H1 (cell line): ENCODE results near the gene TBC1D17. TPM values are rescaled to one million over a fixed set of nuclear protein-coding genes. Genes with fewer than 3 reads are reported as not detected.

Source experiments
- EGR1 ChIP-seq: IDR thresholded peaks from 2 replicates; pipeline ENCODE4 v1.6.1; 2011; ENCODE audit warnings: low read depth, low read length, borderline replicate concordance
- FOSL1 ChIP-seq: IDR thresholded peaks from 2 replicates; pipeline ENCODE4 v1.6.1; 2011; ENCODE audit warnings: mild to moderate bottlenecking, low read depth, low read length, moderate library complexity; ENCODE audit not compliant: insufficient read depth
- HDAC6 ChIP-seq: IDR thresholded peaks from one replicate; pipeline ENCODE4 v1.7.1; 2012; ENCODE audit warnings: low read depth, mild to moderate bottlenecking, inconsistent platforms, low read length, moderate library complexity
- KDM5A ChIP-seq: fragments of 200-600 bp; IDR thresholded peaks from 2 replicates; pipeline ENCODE4 v1.7.1; 2012; ENCODE audit warnings: mild to moderate bottlenecking, low read length, inconsistent platforms, mixed read lengths
- NRF1 ChIP-seq: IDR thresholded peaks from 2 replicates; pipeline ENCODE4 v1.6.1; 2011; ENCODE audit warnings: mild to moderate bottlenecking, low read depth, low read length, improper control_type of control experiment
- SP4 ChIP-seq: IDR thresholded peaks from 2 replicates; pipeline ENCODE4 v1.6.1; 2012; ENCODE audit warnings: low read length, inconsistent platforms
- polyA plus RNA-seq, 7 experiments: library from polyadenylated mRNA; depleted of rRNA in 3 of 7; stranded (reverse) in 5 of 7; unstranded in 2 of 7; fragments of >200 nt in 5 of 7; fragments of 200-250 nt in 2 of 7; gene quantifications; 1 replicate in 5 of 7; 2 replicates in 1 of 7; 4 replicates in 1 of 7; pipeline versions ENCODE4 v1.2.1 to v1.2.3, GENCODE V29; 2011 to 2013; ENCODE audit warnings: missing spikeins in 2 of 7, mixed read lengths in 2 of 7
- total RNA-seq: library from RNA; stranded (reverse); fragmentation: NEBNext Ultra II Directional; extraction: Animal tissue kit (Norgen Biotek cat#: 25700); gene quantifications from 2 replicates; pipeline ENCODE4 v1.2.1, GENCODE V29; 2021
- TF ChIP-seq, protein P1 (sequence below): fragments of 300-600 bp; sonication (generic); IDR thresholded peaks from 2 replicates; pipeline ENCODE4 v1.7.1; 2012; ENCODE audit warnings: low read length, moderate library complexity, mild to moderate bottlenecking, inconsistent platforms; ENCODE audit not compliant: insufficient replicate concordance

TBC1D17 gene
- total and polyA plus RNA-seq, 2 of the 8 experiments (the other 6 are each of a cell fraction or from before 2014, with no cell fraction given), result 30.3 to 44.9 TPM

DNA sequence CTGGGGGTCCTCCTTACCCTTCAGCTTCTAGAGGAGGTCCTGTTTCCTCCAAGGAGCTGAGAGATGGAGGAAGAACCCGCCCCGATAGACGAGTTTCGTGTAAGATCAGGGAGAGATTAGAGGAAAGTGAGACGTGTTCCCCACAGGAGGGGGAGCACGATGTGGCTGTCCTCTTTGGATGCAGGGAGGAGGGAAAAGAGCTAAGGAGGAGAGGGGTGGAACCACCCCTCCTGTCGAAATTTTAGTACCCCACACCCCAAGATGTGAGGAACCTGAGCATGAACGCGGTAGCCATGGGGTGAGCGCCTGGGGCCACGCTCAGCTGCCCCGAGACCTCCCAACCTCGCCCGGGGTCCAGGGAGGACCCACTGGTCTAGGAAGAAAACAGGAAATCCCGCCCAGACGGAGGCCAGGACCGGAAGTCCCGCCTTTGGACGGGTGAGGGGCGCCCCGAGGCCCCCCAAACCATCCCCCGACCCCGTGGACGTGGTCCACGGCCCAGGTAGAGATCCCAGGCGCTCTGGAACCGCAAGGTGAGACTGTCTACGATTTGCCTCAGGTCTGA lies 1.6 kb upstream of the TBC1D17 start (continued):
- TF ChIP-seq NRF1 (no peak), HDAC6 (no peak), FOSL1 (no peak), EGR1 (no peak), KDM5A (no peak), SP4 (no peak; the same call in 1 of the 2 replicates)
- TF ChIP-seq, protein P1, sequence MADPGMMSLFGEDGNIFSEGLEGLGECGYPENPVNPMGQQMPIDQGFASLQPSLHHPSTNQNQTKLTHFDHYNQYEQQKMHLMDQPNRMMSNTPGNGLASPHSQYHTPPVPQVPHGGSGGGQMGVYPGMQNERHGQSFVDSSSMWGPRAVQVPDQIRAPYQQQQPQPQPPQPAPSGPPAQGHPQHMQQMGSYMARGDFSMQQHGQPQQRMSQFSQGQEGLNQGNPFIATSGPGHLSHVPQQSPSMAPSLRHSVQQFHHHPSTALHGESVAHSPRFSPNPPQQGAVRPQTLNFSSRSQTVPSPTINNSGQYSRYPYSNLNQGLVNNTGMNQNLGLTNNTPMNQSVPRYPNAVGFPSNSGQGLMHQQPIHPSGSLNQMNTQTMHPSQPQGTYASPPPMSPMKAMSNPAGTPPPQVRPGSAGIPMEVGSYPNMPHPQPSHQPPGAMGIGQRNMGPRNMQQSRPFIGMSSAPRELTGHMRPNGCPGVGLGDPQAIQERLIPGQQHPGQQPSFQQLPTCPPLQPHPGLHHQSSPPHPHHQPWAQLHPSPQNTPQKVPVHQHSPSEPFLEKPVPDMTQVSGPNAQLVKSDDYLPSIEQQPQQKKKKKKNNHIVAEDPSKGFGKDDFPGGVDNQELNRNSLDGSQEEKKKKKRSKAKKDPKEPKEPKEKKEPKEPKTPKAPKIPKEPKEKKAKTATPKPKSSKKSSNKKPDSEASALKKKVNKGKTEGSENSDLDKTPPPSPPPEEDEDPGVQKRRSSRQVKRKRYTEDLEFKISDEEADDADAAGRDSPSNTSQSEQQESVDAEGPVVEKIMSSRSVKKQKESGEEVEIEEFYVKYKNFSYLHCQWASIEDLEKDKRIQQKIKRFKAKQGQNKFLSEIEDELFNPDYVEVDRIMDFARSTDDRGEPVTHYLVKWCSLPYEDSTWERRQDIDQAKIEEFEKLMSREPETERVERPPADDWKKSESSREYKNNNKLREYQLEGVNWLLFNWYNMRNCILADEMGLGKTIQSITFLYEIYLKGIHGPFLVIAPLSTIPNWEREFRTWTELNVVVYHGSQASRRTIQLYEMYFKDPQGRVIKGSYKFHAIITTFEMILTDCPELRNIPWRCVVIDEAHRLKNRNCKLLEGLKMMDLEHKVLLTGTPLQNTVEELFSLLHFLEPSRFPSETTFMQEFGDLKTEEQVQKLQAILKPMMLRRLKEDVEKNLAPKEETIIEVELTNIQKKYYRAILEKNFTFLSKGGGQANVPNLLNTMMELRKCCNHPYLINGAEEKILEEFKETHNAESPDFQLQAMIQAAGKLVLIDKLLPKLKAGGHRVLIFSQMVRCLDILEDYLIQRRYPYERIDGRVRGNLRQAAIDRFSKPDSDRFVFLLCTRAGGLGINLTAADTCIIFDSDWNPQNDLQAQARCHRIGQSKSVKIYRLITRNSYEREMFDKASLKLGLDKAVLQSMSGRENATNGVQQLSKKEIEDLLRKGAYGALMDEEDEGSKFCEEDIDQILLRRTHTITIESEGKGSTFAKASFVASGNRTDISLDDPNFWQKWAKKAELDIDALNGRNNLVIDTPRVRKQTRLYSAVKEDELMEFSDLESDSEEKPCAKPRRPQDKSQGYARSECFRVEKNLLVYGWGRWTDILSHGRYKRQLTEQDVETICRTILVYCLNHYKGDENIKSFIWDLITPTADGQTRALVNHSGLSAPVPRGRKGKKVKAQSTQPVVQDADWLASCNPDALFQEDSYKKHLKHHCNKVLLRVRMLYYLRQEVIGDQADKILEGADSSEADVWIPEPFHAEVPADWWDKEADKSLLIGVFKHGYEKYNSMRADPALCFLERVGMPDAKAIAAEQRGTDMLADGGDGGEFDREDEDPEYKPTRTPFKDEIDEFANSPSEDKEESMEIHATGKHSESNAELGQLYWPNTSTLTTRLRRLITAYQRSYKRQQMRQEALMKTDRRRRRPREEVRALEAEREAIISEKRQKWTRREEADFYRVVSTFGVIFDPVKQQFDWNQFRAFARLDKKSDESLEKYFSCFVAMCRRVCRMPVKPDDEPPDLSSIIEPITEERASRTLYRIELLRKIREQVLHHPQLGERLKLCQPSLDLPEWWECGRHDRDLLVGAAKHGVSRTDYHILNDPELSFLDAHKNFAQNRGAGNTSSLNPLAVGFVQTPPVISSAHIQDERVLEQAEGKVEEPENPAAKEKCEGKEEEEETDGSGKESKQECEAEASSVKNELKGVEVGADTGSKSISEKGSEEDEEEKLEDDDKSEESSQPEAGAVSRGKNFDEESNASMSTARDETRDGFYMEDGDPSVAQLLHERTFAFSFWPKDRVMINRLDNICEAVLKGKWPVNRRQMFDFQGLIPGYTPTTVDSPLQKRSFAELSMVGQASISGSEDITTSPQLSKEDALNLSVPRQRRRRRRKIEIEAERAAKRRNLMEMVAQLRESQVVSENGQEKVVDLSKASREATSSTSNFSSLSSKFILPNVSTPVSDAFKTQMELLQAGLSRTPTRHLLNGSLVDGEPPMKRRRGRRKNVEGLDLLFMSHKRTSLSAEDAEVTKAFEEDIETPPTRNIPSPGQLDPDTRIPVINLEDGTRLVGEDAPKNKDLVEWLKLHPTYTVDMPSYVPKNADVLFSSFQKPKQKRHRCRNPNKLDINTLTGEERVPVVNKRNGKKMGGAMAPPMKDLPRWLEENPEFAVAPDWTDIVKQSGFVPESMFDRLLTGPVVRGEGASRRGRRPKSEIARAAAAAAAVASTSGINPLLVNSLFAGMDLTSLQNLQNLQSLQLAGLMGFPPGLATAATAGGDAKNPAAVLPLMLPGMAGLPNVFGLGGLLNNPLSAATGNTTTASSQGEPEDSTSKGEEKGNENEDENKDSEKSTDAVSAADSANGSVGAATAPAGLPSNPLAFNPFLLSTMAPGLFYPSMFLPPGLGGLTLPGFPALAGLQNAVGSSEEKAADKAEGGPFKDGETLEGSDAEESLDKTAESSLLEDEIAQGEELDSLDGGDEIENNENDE, result no peak
